Measurements from ENCODE around the gene CEP162.

The CEP162 gene

DNA sequence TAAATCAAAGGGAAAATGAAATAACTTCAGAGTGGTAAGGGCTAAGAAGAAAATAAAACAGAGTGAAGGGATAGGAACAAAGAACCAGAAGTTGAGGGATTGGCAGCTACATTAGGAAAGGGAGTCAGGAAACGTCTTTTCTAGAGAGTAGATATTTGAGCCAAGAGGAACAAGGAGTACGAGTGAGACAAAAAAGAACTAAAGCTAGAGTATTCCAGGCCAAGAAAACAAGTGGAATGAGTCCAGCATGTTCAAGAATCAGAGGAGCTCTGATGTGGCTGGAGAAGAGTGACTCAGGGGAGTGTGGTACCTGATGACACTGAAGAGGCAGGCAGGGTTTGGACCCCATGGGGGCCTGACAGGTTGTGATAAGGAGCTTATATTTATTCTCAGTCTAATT is 66.3 kb downstream of the CEP162 start:
- Histone ChIP-seq H3K9ac (ENCODE audit: low read length) (no peak overlapping the region), H3K9me3 (ENCODE audit: insufficient read depth, low read length) (no peaks in the 10 kb centered on the region), H3K36me3 (ENCODE audit: low read length) (peaks cover 11% of the 10 kb centered on the region; the same call in 1 of the 2 replicates), H4K20me1 (ENCODE audit: low read depth, low read length) (no peaks in the 10 kb centered on the region), H3K9me2 (replicated peaks; ENCODE audit: insufficient read depth, low read length) (no peaks in the 10 kb centered on the region), H3K27ac (ENCODE audit: low read depth, low read length) (no peak overlapping the region), H3K4me3 (ENCODE audit: insufficient read depth, low read length, poor library complexity, severe bottlenecking) (no peak overlapping the region), H3K27me3 (ENCODE audit: low read length) (no peaks in the 10 kb centered on the region), H3K79me2 (ENCODE audit: insufficient read depth, low read length) (no peaks in the 10 kb centered on the region), H3F3A (ENCODE audit: insufficient read depth) (no peaks in the 10 kb centered on the region), H2AFZ (ENCODE audit: low read depth, low read length, severe bottlenecking) (no peak overlapping the region), H3K4me2 (ENCODE audit: low read depth, low read length, poor library complexity, severe bottlenecking) (no peak overlapping the region)
- TF ChIP-seq EZH2phosphoT487 (conservative IDR thresholded peaks at IDR 0.05; ENCODE audit: low read length): no peak
- TF ChIP-seq, protein P1, sequence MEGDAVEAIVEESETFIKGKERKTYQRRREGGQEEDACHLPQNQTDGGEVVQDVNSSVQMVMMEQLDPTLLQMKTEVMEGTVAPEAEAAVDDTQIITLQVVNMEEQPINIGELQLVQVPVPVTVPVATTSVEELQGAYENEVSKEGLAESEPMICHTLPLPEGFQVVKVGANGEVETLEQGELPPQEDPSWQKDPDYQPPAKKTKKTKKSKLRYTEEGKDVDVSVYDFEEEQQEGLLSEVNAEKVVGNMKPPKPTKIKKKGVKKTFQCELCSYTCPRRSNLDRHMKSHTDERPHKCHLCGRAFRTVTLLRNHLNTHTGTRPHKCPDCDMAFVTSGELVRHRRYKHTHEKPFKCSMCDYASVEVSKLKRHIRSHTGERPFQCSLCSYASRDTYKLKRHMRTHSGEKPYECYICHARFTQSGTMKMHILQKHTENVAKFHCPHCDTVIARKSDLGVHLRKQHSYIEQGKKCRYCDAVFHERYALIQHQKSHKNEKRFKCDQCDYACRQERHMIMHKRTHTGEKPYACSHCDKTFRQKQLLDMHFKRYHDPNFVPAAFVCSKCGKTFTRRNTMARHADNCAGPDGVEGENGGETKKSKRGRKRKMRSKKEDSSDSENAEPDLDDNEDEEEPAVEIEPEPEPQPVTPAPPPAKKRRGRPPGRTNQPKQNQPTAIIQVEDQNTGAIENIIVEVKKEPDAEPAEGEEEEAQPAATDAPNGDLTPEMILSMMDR (IDR thresholded peaks at IDR 0.05; ENCODE audit: insufficient read depth, low read length, poor library complexity, severe bottlenecking): no peak

DNA sequence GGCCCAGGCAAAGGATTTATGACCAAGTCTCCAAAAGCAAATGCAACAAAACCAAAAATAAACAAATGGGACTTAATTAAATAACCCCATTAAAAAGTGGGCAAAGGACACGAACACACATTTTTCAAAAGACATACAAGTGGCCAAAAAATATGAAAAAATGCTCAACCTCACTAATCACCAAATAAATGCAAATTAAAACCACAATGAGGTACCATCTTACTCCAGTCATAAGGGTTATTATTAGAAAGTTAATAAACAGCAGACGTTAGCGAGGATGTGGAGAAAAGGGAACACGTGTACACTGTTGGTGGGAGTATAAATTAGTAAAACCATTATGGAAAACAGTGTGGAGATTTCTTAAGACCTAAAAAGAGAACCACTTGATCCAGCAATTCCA is 71.1 kb downstream of the CEP162 start:
- H3K9me2 ChIP-seq (replicated peaks; ENCODE audit: insufficient read depth, low read length): no peaks in the 10 kb centered on the region
- no peak overlapping the region for H3K9ac ChIP-seq (ENCODE audit: low read length)
- no peak for TF ChIP-seq EZH2phosphoT487 (conservative IDR thresholded peaks at IDR 0.05; ENCODE audit: low read length)
- TF ChIP-seq, protein P1 (IDR thresholded peaks at IDR 0.05; ENCODE audit: insufficient read depth, low read length, poor library complexity, severe bottlenecking): no peak
- no peak overlapping the region for H3K4me2 ChIP-seq (ENCODE audit: low read depth, low read length, poor library complexity, severe bottlenecking)
- peaks cover 16% of the 10 kb centered on the region; the same call in 1 of the 2 replicates for H3K36me3 ChIP-seq (ENCODE audit: low read length)
- H3F3A ChIP-seq (ENCODE audit: insufficient read depth): no peaks in the 10 kb centered on the region
- H3K27ac ChIP-seq (ENCODE audit: low read depth, low read length): no peak overlapping the region
- no peaks in the 10 kb centered on the region for H3K9me3 ChIP-seq (ENCODE audit: insufficient read depth, low read length)
- H2AFZ ChIP-seq (ENCODE audit: low read depth, low read length, severe bottlenecking): no peak overlapping the region
- H3K79me2 ChIP-seq (ENCODE audit: insufficient read depth, low read length): no peaks in the 10 kb centered on the region
- no peaks in the 10 kb centered on the region for H3K27me3 ChIP-seq (ENCODE audit: low read length)
- H4K20me1 ChIP-seq (ENCODE audit: low read depth, low read length): no peaks in the 10 kb centered on the region
- no peak overlapping the region for H3K4me3 ChIP-seq (ENCODE audit: insufficient read depth, low read length, poor library complexity, severe bottlenecking)

DNA sequence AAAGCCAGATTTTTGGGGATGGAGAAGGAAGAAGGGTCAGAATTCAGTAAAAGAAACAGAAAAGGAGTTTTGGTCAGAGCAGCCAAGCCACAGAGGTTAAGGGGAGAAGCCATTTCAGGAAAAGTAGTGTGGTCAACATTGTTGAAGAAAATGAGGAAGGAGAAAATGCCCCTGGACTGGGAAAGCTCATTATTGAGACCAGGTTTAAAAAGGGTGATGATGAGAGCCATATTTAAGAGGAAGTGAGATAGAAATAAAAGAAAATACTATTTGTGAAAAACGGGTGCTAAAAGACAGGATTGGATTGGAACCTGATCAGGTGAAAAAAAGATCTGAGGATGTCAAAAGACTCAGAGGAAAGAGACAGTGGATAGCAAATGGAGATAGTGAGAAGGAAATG is 75.8 kb downstream of the CEP162 start:
- no peaks in the 10 kb centered on the region for H3K9me2 ChIP-seq (replicated peaks; ENCODE audit: insufficient read depth, low read length)
- H3K4me2 ChIP-seq (ENCODE audit: low read depth, low read length, poor library complexity, severe bottlenecking): no peak overlapping the region
- no peaks in the 10 kb centered on the region for H3K27me3 ChIP-seq (ENCODE audit: low read length)
- H3K36me3 ChIP-seq (ENCODE audit: low read length): peaks cover 5% of the 10 kb centered on the region; the same call in 1 of the 2 replicates
- H3K27ac ChIP-seq (ENCODE audit: low read depth, low read length): no peak overlapping the region
- no peak overlapping the region for H3K4me3 ChIP-seq (ENCODE audit: insufficient read depth, low read length, poor library complexity, severe bottlenecking)
- H2AFZ ChIP-seq (ENCODE audit: low read depth, low read length, severe bottlenecking): no peak overlapping the region
- H4K20me1 ChIP-seq (ENCODE audit: low read depth, low read length): no peaks in the 10 kb centered on the region
- TF ChIP-seq EZH2phosphoT487 (conservative IDR thresholded peaks at IDR 0.05; ENCODE audit: low read length): no peak
- TF ChIP-seq, protein P1 (IDR thresholded peaks at IDR 0.05; ENCODE audit: insufficient read depth, low read length, poor library complexity, severe bottlenecking): no peak
- no peak overlapping the region for H3K9ac ChIP-seq (ENCODE audit: low read length)
- H3F3A ChIP-seq (ENCODE audit: insufficient read depth): no peaks in the 10 kb centered on the region
- H3K9me3 ChIP-seq (ENCODE audit: insufficient read depth, low read length): no peaks in the 10 kb centered on the region
- no peaks in the 10 kb centered on the region for H3K79me2 ChIP-seq (ENCODE audit: insufficient read depth, low read length)
